T follicular helper cell (primary cell): ENCODE data around the gene MS4A18.
"Not testable (repeated sequence)": the region's sequence is repeated elsewhere in the genome, so short reads cannot be mapped to it uniquely, and the experiment has no call there.

Source experiments
- DNase-seq: peaks from one replicate; pipeline ENCODE4 v3.0.0-alpha.2; 2020; ENCODE audit warnings: low read depth

MS4A18 gene

GRCh38 chr11:60739114-60739513, 14.6 kb downstream of the MS4A18 start:
- DNase-seq = no peak

GRCh38 chr11:60740573-60740972, 16.1 kb downstream of the MS4A18 start:
- no peak for DNase-seq

GRCh38 chr11:60741421-60741820, 16.9 kb downstream of the MS4A18 start:
- no peak for DNase-seq

GRCh38 chr11:60743058-60743457, 18.5 kb downstream of the MS4A18 start:
- no peak for DNase-seq

DNA sequence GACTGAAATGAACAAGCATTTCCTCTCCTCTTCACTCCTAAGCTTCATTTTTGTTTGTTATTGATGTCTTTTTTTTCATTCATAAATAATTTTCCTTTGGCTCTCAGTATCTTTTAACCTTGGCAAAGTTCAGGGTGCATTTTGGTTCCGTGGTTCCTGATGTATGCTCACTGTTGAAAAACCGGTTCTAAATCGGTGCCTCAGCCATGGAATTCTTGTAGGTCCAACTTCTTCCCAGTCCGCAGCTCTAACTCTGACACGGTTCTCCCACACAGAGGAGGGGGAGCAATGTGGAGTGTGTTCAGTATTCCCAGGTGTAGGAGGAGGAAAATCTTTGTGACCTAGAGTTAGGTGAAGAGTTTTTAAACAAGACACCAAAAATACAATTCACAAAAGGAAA, 19.6 kb downstream of the MS4A18 start:
- no peak for DNase-seq

- no peak for DNase-seq
Measured at GRCh38 chr11:60747359-60747873, 22.9 kb downstream of the MS4A18 start.

DNA sequence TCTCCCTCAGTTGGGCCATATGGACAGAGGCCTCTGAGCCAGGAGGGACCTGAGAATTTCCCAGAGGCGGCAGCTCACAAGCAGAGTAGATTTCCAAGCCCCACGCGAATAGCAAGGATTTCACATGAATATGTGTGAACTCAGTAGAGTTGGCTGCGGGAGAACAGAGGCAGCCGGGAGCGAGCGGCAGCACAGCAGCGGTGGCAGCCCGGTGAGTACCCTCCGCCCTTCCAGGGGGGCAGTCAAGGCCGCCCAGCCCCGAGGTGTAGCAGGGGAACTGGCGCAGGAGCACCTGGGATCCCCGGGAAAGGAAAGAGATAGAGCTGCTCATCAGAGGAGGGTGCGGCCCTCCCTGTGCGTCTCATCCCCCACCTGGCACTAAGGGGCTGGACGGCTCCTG, 23.7 kb downstream of the MS4A18 start:
- no peak for DNase-seq

GRCh38 chr11:60748821-60749220, 24.3 kb downstream of the MS4A18 start:
- no peak for DNase-seq

DNA sequence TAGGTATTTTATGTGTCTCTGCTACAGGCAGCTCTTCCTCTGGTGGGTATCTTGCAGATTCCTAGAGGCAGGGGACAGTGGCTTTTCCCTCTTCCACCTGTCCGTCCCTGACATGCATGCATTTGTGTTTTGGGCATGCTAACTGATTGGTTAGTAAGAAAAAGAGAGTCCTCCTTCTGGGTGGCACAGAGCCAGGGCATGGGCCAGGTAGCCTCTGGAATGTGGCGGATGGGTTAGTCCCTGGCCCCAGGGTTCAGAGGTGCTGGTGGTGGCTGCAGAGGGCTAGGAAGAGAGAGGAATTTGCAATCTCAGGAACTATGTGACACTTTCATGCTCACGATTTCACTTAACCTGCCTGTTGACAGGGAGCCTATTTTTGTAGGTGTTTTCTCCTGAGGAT, 26.4 kb downstream of the MS4A18 start:
- no peak for DNase-seq

- no peak for DNase-seq
Measured at GRCh38 chr11:60753309-60753708, 28.8 kb downstream of the MS4A18 start.

DNA sequence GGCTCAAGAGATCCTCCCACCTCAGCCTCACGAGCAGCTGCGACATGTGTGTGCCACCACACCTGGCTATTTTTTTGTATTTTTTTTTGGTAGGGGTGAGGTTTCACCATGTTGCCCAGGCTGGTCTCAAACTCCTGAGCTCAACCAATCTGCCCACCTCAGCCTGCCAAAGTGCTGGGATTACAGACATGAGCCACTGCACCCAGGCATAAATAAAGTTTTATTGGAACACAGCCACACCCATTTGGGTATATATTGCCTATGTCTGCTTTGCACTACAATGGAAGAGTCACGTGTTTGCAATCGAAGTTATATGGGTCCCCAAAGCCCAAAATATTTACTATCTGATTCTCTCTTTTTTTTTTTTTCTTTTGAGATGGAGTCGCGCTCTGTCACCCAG, 30.4 kb downstream of the MS4A18 start:
- no peak for DNase-seq

DNA sequence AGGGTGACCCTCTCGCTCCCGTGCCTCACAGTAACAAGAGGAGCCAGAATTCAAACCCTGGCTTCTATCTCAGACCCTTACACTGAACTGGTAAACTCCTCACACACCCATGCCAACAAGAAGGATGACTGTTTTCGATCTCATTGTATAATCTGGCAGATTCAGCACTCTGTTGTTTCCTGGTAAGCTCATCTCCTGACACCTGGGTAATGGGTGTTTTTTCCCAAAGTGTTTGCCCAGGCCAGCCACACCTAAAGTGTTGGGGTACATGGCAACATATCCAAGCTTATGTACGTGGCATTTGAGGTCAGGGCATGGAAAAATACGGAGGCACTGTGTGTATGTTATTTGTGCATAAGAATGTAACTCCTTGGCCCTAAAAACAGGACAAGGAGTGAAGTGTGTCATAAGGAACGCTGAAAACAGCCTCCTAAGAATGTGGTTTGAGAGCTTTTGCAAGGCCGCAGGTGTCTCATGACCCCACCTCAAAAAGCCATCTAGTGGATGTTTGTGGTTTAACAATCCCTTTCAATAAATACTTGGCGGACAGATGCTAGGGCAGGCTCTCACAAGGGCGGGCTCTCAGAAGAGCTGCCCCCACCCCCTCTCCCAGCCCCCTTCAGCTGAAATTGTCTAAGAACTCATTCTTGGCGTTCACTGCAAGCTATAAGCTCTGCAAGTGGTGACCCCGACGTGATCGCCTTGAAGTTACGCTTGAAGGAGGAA, 31.9 kb downstream of the MS4A18 start, which contains the start of gene MS4A15:
MS4A15 (plus strand) TSS at position 561 of the 726 bp plus-strand sequence. CDS start 6,867 bp downstream, outside the sequence.
- DNase-seq = no peak

- DNase-seq = no peak
Measured at GRCh38 chr11:60757231-60757800, 32.8 kb downstream of the MS4A18 start.

GRCh38 chr11:60758671-60759070, 34.2 kb downstream of the MS4A18 start:
- DNase-seq = not testable (repeated sequence)

DNA sequence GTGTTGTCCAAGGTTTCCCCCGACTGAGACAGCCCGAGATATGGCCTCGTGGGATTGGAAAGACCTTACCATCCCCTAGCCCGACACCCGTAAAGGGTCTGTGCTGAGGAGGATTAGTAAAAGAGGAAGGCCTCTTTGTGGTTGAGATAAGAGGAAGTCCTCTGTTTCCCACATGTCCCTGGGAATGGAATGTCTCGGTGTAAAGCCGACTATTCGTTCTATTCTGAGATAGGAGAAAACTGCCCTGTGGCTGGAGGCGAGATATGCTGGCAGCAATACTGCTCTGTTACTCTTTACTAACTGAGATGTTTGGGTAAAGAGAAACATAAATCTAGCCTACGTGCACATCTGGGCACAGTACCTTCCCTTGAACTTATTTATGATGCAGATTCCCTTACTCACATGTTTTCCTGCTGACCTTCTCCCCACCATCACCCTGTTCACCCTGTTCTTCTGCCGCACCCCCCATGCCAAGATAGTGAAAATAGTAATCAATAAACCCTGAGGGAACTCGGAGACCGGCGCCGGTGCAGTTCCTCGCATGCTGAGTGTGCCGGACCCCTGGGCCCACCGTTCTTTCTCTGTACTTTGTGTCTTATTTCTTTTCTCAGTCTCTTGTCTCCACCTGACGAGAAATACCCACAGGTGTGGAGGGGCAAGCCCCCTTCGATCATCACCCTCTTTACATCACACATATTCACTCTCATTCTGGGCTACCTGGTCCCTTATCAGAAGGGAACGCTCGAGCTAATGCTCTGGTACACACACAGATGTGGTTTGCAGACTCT, 35.1 kb downstream of the MS4A18 start:
- not testable (repeated sequence) for DNase-seq

DNA sequence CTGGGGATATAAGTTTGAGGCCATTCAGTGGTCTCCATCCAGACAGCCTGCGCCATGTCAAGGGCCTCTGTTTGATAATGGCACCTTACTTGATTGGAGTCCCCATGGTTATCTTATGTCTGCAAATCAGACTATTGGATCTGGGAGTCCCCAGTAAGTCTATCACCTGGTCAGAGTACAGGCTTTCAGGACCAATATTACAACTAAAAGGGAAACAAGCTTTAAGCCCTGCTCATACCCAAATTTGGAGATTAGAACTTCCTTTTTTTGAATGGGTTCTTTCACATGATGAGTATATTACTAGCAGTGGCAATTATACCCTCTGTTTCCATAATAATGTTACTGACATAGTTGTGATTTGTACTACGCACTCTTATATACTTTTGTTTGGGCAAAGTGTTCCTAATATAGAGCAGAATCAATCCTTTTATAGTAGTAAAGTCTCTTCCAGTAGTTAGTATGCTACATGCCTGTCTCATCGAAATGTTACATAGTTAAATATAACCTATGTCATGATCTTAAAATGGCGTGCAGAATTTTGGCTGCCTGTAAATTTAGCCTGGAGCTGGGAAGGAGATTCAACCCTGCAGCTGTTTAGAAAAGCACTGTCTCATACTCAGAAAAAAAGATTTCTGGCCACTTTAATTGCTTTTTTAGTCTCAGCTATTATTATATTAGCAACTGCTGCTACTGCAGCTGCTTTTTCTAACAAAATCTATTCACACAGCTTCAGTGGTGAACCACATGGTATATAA, 37.1 kb downstream of the MS4A18 start:
- DNase-seq = no peak

GRCh38 chr11:60762851-60763691, 38.6 kb downstream of the MS4A18 start:
- DNase-seq = no peak

DNA sequence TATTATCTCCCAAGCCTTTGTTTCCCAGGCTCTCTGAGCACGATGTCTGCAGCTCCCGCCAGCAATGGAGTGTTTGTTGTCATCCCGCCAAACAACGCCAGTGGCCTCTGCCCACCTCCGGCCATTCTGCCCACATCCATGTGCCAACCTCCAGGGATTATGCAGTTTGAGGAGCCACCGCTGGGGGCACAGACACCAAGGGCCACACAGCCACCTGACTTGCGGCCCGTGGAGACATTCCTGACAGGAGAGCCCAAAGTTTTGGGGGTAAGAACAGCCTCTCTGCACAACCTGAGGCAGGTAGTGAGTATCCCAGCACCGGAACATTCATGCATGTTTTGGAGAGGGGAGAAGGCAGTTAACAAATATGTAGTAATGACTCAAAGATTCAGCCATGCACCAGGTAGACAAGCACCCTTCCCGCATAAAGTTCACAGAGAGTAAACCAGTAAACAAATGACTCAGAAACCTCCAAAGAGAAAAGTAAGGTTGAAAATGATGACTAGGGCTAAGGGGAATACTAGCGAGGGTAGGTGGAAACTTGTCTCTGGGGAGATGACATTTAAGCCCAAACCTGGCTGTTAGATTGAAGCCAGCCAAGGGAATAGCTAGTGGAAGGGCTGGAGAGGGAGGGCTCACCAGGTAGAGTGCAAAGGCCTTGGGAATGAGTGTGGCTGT, 39.3 kb downstream of the MS4A18 start:
- no peak for DNase-seq

- DNase-seq = no peak
Measured at GRCh38 chr11:60764879-60765278, 40.4 kb downstream of the MS4A18 start.

GRCh38 chr11:60765355-60765754, 40.8 kb downstream of the MS4A18 start:
- DNase-seq = no peak
